Mammary epithelial cell (primary cell): ENCODE results near the gene PPP1R13B.

Source experiments
- CTCF ChIP-seq, 2 donors: IDR thresholded peaks in 1 of 2; conservative IDR thresholded peaks in 1 of 2; 2 replicates each; pipeline ENCODE4 v1.5.1; 2011 to 2012; ENCODE audit warnings: inconsistent platforms in 2 of 2, low read length in 2 of 2, mild to moderate bottlenecking in 2 of 2, control low read depth in 1 of 2, low read depth in 1 of 2; ENCODE audit not compliant: insufficient read depth in 1 of 2; ENCODE audit errors: extremely low read depth in 1 of 2
- EZH2 ChIP-seq: IDR thresholded peaks from 2 replicates; pipeline ENCODE4 v1.6.1; 2012; ENCODE audit warnings: low read length, inconsistent platforms, borderline replicate concordance

DNA sequence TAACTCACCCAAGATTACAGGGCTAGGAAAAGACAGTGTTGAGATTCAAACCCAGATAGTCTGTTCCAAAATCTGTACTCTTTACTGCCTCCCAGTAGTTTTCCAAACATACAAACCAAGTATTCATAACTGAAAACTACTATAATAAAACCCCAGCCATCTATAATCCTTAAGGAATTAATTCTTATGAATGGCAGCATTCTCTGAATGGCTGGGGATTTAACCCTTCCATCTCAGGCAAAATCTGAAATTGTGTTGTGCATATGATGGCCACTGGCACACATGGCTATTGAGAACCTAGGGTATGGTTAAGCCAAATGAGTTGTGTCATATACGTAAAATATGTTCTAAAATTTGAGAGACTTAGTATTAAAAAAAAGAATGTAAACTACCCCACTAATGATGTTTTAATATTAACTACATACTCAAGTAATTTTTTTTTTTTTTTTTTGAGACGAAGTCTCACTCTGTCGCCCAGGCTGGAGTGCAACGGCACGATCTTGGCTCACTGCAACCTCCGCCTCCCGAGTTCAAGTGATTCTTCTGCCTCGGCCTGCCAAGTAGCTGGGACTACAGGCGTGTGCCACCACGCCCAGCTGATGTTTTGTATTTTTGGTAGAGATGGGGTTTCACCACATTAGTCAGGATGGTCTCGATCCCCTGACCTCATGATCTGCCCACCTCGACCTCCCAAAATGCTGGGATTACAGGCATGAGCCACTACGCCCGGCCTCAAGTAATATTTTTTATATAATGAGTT lies 16.7 kb downstream of the PPP1R13B start:
- TF ChIP-seq CTCF (conservative IDR thresholded peaks at IDR 0.05 in 1 of 2, IDR thresholded peaks at IDR 0.05 in 1 of 2; ENCODE audit: extremely low read depth in 1 of 2, insufficient read depth in 1 of 2, low read depth in 1 of 2, low read length in 2 of 2) (no peak), EZH2 (no peak)
